Measurements from ENCODE around the gene MTOR. TPM values are rescaled to one million over a fixed set of nuclear protein-coding genes. Genes with fewer than 3 reads are reported as not detected.
"Not testable (repeated sequence)": the region's sequence is repeated elsewhere in the genome, so short reads cannot be mapped to it uniquely, and the experiment has no call there.

The MTOR gene
- total RNA-seq, 1 donor from 2014 or later: 66.3 TPM

DNA sequence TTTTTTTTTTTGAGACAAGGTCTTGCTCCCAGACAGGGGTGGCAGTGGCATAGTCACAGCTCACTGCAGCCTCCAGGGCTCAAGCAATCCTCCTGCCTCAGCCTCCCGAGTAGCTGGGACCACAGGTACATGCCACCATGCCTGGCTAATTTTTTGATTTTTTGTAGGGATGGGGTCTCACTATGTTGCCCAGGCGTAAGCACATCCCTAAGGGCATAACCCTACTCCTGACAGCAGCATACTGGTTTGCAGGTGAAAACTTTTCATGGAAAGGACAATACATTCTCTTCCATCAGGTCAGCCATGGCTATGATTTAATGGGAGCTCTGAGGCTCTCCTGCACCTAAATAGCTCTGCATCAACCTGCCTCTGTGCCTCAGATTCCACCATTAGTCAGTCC, 40.0 kb upstream of the MTOR start:
- Mint-ChIP-seq H3K4me3 (ENCODE audit: low read depth) (no peak overlapping the region), H3K4me1 (ENCODE audit: low read depth) (no peaks in the 10 kb centered on the region), H3K27me3 (peaks cover 9% of the 10 kb centered on the region), H3K27ac (no peak overlapping the region), H3K9me3 (ENCODE audit: low read depth) (no peaks in the 10 kb centered on the region), H3K36me3 (ENCODE audit: insufficient read depth) (peaks cover 1% of the 10 kb centered on the region)
- TF ChIP-seq, protein P1, sequence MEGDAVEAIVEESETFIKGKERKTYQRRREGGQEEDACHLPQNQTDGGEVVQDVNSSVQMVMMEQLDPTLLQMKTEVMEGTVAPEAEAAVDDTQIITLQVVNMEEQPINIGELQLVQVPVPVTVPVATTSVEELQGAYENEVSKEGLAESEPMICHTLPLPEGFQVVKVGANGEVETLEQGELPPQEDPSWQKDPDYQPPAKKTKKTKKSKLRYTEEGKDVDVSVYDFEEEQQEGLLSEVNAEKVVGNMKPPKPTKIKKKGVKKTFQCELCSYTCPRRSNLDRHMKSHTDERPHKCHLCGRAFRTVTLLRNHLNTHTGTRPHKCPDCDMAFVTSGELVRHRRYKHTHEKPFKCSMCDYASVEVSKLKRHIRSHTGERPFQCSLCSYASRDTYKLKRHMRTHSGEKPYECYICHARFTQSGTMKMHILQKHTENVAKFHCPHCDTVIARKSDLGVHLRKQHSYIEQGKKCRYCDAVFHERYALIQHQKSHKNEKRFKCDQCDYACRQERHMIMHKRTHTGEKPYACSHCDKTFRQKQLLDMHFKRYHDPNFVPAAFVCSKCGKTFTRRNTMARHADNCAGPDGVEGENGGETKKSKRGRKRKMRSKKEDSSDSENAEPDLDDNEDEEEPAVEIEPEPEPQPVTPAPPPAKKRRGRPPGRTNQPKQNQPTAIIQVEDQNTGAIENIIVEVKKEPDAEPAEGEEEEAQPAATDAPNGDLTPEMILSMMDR (IDR thresholded peaks at IDR 0.05; ENCODE audit: unreplicated experiment): no peak
- no peak for DNase-seq (ENCODE audit: low spot score, unreplicated experiment)

DNA sequence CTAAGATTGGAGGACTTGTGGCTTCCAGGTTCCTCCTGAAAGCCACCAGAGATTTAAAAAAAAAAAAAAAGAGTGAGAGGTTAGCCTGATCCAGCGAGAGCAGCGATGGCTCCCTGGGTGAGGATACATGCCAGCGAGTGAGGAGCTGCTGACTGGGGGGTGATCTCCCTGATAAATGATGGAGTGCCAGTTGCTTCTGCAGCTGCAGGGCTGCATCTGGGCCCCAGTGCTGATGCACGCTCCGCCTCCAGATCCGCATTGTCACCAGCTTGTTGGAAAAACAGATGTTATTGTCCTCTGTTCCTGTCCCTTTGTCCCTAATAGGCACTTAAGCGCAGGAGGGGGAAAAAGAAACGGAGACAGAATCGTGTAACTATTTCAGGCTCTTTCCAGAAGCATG, 39.2 kb upstream of the MTOR start:
- Mint-ChIP-seq H3K27me3 (peaks cover 7% of the 10 kb centered on the region), H3K4me1 (ENCODE audit: low read depth) (no peaks in the 10 kb centered on the region), H3K36me3 (ENCODE audit: insufficient read depth) (peaks cover 1% of the 10 kb centered on the region), H3K9me3 (ENCODE audit: low read depth) (no peaks in the 10 kb centered on the region), H3K4me3 (ENCODE audit: low read depth) (no peak overlapping the region), H3K27ac (no peak overlapping the region)
- TF ChIP-seq, protein P1 (IDR thresholded peaks at IDR 0.05; ENCODE audit: unreplicated experiment): no peak
- no peak for DNase-seq (ENCODE audit: low spot score, unreplicated experiment)

GRCh38 chr1:11299225-11299574, 36.8 kb upstream of the MTOR start:
- TF ChIP-seq, protein P1 (IDR thresholded peaks at IDR 0.05; ENCODE audit: unreplicated experiment): no peak
- Mint-ChIP-seq H3K27ac (no peak overlapping the region), H3K27me3 (peaks cover 7% of the 10 kb centered on the region), H3K4me1 (ENCODE audit: low read depth) (peaks cover 7% of the 10 kb centered on the region), H3K9me3 (ENCODE audit: low read depth) (no peaks in the 10 kb centered on the region), H3K4me3 (ENCODE audit: low read depth) (no peak overlapping the region), H3K36me3 (ENCODE audit: insufficient read depth) (peaks cover 1% of the 10 kb centered on the region)
- no peak for DNase-seq (ENCODE audit: low spot score, unreplicated experiment)

DNA sequence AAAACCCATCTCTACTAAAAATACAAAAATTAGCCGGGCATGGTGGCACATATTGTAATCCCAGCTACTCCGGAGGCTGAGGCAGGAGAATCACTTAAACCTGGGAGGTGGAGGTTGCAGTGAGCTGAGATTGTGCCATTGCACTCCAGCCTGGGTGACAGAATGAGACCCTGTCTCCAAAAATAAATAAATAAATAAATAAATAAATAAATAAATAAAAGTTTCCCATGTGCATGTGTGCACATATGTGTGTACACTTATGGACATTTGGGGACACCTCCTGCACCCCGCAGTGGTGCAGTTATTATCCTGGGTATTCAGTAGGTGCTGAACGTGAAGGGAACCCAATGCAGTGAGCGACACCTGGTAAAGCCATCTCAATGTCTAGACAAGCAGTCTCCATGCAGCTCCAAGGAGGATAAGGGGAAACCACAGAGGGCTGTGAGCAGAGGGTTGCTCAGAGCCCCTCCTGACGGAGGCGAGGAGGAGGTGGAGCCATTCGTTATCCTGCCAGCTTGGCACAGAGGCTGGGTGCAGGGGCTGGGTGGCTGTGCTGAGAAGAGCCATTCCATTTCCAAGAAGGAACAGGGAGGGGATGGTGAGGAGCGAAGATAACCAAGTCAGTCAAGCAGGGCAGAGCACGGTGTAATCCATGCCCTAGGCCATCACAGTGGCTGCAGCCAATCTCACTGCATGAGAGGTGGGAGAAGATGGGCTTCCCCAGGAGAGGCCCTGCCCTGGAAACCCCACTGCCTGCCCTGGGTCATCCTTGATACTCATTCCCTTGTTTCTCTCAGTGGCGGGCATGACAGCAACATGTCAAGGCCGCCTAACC, 36.3 kb upstream of the MTOR start:
- peaks cover 1% of the 10 kb centered on the region for H3K36me3 Mint-ChIP-seq (ENCODE audit: insufficient read depth)
- no peak overlapping the region for H3K27ac Mint-ChIP-seq
- H3K27me3 Mint-ChIP-seq: peaks cover 4% of the 10 kb centered on the region

GRCh38 chr1:11297774-11298173, 35.4 kb upstream of the MTOR start:
- H3K36me3 Mint-ChIP-seq (ENCODE audit: insufficient read depth); H3K9me3 Mint-ChIP-seq (ENCODE audit: low read depth); H3K4me1 Mint-ChIP-seq (ENCODE audit: low read depth); H3K27me3 Mint-ChIP-seq; H3K27ac Mint-ChIP-seq; DNase-seq (ENCODE audit: low spot score, unreplicated experiment); H3K4me3 Mint-ChIP-seq (ENCODE audit: low read depth): not testable (repeated sequence)

More for the DNA sequence above, 36.3 kb upstream of the MTOR start:
- TF ChIP-seq, protein P1 (IDR thresholded peaks at IDR 0.05; ENCODE audit: unreplicated experiment): no peak
- Mint-ChIP-seq H3K4me3 (ENCODE audit: low read depth) (no peak overlapping the region), H3K9me3 (ENCODE audit: low read depth) (no peaks in the 10 kb centered on the region), H3K4me1 (ENCODE audit: low read depth) (peaks cover 7% of the 10 kb centered on the region)
- no peak for DNase-seq (ENCODE audit: low spot score, unreplicated experiment)

- Mint-ChIP-seq H3K4me1 (ENCODE audit: low read depth) (peaks cover 9% of the 10 kb centered on the region), H3K9me3 (ENCODE audit: low read depth) (no peaks in the 10 kb centered on the region), H3K27ac (no peak overlapping the region), H3K36me3 (ENCODE audit: insufficient read depth) (peaks cover 4% of the 10 kb centered on the region), H3K27me3 (no peaks in the 10 kb centered on the region), H3K4me3 (ENCODE audit: low read depth) (no peak overlapping the region)
- TF ChIP-seq, protein P1 (IDR thresholded peaks at IDR 0.05; ENCODE audit: unreplicated experiment): no peak
- no peak for DNase-seq (ENCODE audit: low spot score, unreplicated experiment)
Observed at GRCh38 chr1:11295905-11296304, 33.6 kb upstream of the MTOR start.

All from progenitor cell of endocrine pancreas (in vitro differentiated cells).